HEK293 (cell line): ENCODE data around the gene HID1.
A peak's percentile ranks its signal among the peaks of the same experiment; 100 is the strongest.

ENCODE experiments used
- ATF2 ChIP-seq: fragments of 450-650 bp; formaldehyde crosslinking; IDR thresholded peaks from 2 replicates; pipeline ENCODE4 v1.5.1; 2016; ENCODE audit warnings: missing biosample characterization, missing genetic modification characterization, low read depth
- CTCF ChIP-seq: fragments of 450-650 bp; formaldehyde crosslinking; IDR thresholded peaks from 2 replicates; pipeline ENCODE4 v1.5.1; 2016; ENCODE audit warnings: missing biosample characterization, missing genetic modification characterization
- KLF7 ChIP-seq: fragments of 450-650 bp; formaldehyde crosslinking; IDR thresholded peaks from 2 replicates; pipeline ENCODE4 v1.5.1; 2016; ENCODE audit warnings: missing biosample characterization, missing genetic modification characterization, borderline replicate concordance
- KLF9 ChIP-seq: fragments of 450-650 bp; formaldehyde crosslinking; IDR thresholded peaks from 2 replicates; pipeline ENCODE4 v1.5.1; 2016; ENCODE audit warnings: missing biosample characterization, missing genetic modification characterization, low read depth
- REST ChIP-seq: fragments of 450-650 bp; formaldehyde crosslinking; IDR thresholded peaks from 2 replicates; pipeline ENCODE4 v1.5.1; 2016; ENCODE audit warnings: missing biosample characterization, missing genetic modification characterization
- SCRT2 ChIP-seq: fragments of 450-650 bp; formaldehyde crosslinking; IDR thresholded peaks from 2 replicates; pipeline ENCODE4 v1.5.1; 2016; ENCODE audit warnings: missing biosample characterization, missing genetic modification characterization
- TSHZ1 ChIP-seq: fragments of 450-650 bp; formaldehyde crosslinking; IDR thresholded peaks from 2 replicates; pipeline ENCODE4 v1.5.1; 2016; ENCODE audit warnings: missing biosample characterization, missing genetic modification characterization, borderline replicate concordance
- ZBTB6 ChIP-seq: fragments of 450-650 bp; formaldehyde crosslinking; IDR thresholded peaks from 2 replicates; pipeline ENCODE4 v1.5.1; 2017; ENCODE audit warnings: missing biosample characterization, missing genetic modification characterization
- ZFP3 ChIP-seq: fragments of 450-650 bp; formaldehyde crosslinking; IDR thresholded peaks from 2 replicates; pipeline ENCODE4 v1.5.1; 2016; ENCODE audit warnings: low read depth, missing biosample characterization, missing genetic modification characterization
- ZFP41 ChIP-seq: fragments of 450-650 bp; formaldehyde crosslinking; IDR thresholded peaks from 2 replicates; pipeline ENCODE4 v1.5.1; 2016; ENCODE audit warnings: missing biosample characterization, missing genetic modification characterization, borderline replicate concordance
- ZNF16 ChIP-seq: fragments of 450-650 bp; formaldehyde crosslinking; IDR thresholded peaks from 2 replicates; pipeline ENCODE4 v1.5.1; 2016; ENCODE audit warnings: low read depth, missing biosample characterization, missing genetic modification characterization
- ZNF19 ChIP-seq: fragments of 450-650 bp; formaldehyde crosslinking; IDR thresholded peaks from 2 replicates; pipeline ENCODE4; 2016; ENCODE audit warnings: missing biosample characterization, missing genetic modification characterization, low read depth
- ZNF2 ChIP-seq: fragments of 450-650 bp; formaldehyde crosslinking; IDR thresholded peaks from 2 replicates; pipeline ENCODE4 v1.5.1; 2016; ENCODE audit warnings: missing biosample characterization, missing genetic modification characterization
- ZNF248 ChIP-seq: fragments of 450-650 bp; formaldehyde crosslinking; IDR thresholded peaks from 2 replicates; pipeline ENCODE4 v1.5.1; 2017; ENCODE audit warnings: missing biosample characterization, missing genetic modification characterization
- ZNF280D ChIP-seq: fragments of 450-650 bp; formaldehyde crosslinking; IDR thresholded peaks from 2 replicates; pipeline ENCODE4 v1.5.1; 2016; ENCODE audit warnings: missing biosample characterization, missing genetic modification characterization
- ZNF292 ChIP-seq: fragments of 450-650 bp; formaldehyde crosslinking; IDR thresholded peaks from 2 replicates; pipeline ENCODE4 v1.5.1; 2016; ENCODE audit warnings: low read depth, missing biosample characterization, missing genetic modification characterization, borderline replicate concordance
- ZNF398 ChIP-seq: fragments of 450-650 bp; formaldehyde crosslinking; IDR thresholded peaks from 2 replicates; pipeline ENCODE4 v1.5.1; 2017; ENCODE audit warnings: missing biosample characterization, missing genetic modification characterization
- ZNF544 ChIP-seq: fragments of 450-650 bp; formaldehyde crosslinking; IDR thresholded peaks from 2 replicates; pipeline ENCODE4 v1.5.0; 2017; ENCODE audit warnings: missing biosample characterization, missing genetic modification characterization
- ZNF571 ChIP-seq: fragments of 450-650 bp; formaldehyde crosslinking; IDR thresholded peaks from 2 replicates; pipeline ENCODE4 v1.5.0; 2017; ENCODE audit warnings: missing biosample characterization, missing genetic modification characterization
- ZSCAN30 ChIP-seq: fragments of 450-650 bp; IDR thresholded peaks from 2 replicates; pipeline ENCODE4 v1.5.1; 2018; ENCODE audit warnings: missing biosample characterization, mild to moderate bottlenecking, missing genetic modification characterization, moderate library complexity

The HID1 gene

GRCh38 chr17:74923538-74924249 lies 48.9 kb downstream of the HID1 start (continued):
- TF ChIP-seq ZFP3 (tag by site-specific recombination) (no peak), TSHZ1 (tag by site-specific recombination) (no peak), ZNF571 (tag by site-specific recombination) (no peak), REST (tag by site-specific recombination) (no peak), ZNF280D (tag by site-specific recombination) (no peak), CTCF (tag by site-specific recombination) (peak; percentile 90), ZBTB6 (tag by site-specific recombination) (no peak), ZNF2 (tag by site-specific recombination) (peak; percentile 60; the same call in 1 of the 2 replicates), KLF7 (no peak), ATF2 (tag by site-specific recombination) (no peak), ZNF16 (no peak), ZNF398 (tag by site-specific recombination) (no peak), KLF9 (tag by site-specific recombination) (peak; percentile 7; the same call in 1 of the 2 replicates), ZNF544 (tag by site-specific recombination) (no peak), ZFP41 (tag by site-specific recombination) (no peak), SCRT2 (tag by site-specific recombination) (no peak), ZSCAN30 (tag by site-specific recombination) (0 out of 2 replicates have a peak, but pooled peaks have one; percentile 2), ZNF248 (no peak), ZNF19 (tag by site-specific recombination) (no peak), ZNF292 (no peak)
